Osteocyte (in vitro differentiated cells): Measurements from ENCODE around the gene TMEM63A. TPM values are rescaled to one million over a fixed set of nuclear protein-coding genes. Genes with fewer than 3 reads are reported as not detected.

ENCODE experiments used
- DNase-seq: peaks from one replicate; pipeline ENCODE4 v3.0.0; 2021; ENCODE audit warnings: mixed read lengths; ENCODE audit not compliant: unreplicated experiment; ENCODE audit errors: extremely low spot score
- H3K27ac Mint-ChIP-seq: one replicate; pipeline ENCODE4 v1.8.0; 2021; ENCODE audit warnings: mild to moderate bottlenecking, mixed read lengths; ENCODE audit not compliant: unreplicated experiment
- H3K27me3 Mint-ChIP-seq: one replicate; pipeline ENCODE4 v1.8.0; 2021; ENCODE audit warnings: mixed read lengths; ENCODE audit not compliant: unreplicated experiment
- H3K36me3 Mint-ChIP-seq: one replicate; pipeline ENCODE4 v1.8.0; 2021; ENCODE audit warnings: mixed read lengths; ENCODE audit not compliant: unreplicated experiment
- H3K4me1 Mint-ChIP-seq: one replicate; pipeline ENCODE4 v1.8.0; 2021; ENCODE audit warnings: mixed read lengths; ENCODE audit not compliant: unreplicated experiment
- H3K4me3 Mint-ChIP-seq: one replicate; pipeline ENCODE4 v1.8.0; 2021; ENCODE audit warnings: mild to moderate bottlenecking, moderate library complexity, mixed read lengths; ENCODE audit not compliant: unreplicated experiment
- H3K9me3 Mint-ChIP-seq: one replicate; pipeline ENCODE4 v1.8.0; 2021; ENCODE audit warnings: mixed read lengths; ENCODE audit not compliant: unreplicated experiment
- total RNA-seq: library from RNA; stranded (reverse); gene quantifications from 2 replicates; pipeline ENCODE4 v1.2.1, GENCODE V29; 2021
- TF ChIP-seq, protein P1 (sequence below): fragments of 200-600 bp; sonication (generic); IDR thresholded peaks from 2 replicates; pipeline ENCODE4 v1.5.0; 2021; ENCODE audit warnings: antibody characterized with exemption, mild to moderate bottlenecking, moderate library complexity

The TMEM63A gene
- total RNA-seq, 1 donor from 2014 or later: 54.8 TPM

DNA sequence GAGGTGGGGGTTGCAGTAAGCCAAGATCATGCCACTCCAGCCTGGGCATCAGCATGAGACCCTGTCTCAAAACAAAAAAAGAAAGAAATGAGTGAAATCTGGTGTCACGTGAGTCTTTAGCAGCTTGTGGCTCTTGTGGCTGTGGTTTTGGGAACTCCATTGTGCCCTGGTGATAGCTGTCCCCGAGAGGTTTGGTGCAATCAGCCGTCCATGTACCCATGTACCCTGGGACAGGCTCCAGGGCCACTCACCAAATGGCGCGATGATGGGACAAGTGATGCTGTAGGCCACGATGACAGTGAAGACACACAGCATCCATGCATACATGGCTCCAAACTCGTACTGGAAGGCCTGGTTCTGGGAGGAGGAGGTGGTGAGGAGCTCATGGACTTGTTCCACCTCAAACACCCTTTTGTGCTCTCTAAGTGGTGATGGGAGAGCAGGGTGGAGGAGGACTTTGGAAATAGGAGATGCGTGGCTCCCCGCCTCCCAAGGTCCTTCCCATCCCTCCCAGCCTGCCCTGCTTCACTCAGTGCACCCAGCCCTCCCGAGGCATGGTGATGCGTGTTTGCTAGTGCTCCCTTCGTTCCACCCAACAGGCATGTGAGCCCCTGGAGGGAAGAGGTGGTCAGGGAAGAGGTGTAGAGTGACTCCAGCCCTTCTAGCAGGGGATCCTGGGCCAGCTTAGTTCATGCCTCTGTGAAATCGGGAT is 29.6 kb downstream of the TMEM63A start:
- no peak for DNase-seq
- H3K27me3 Mint-ChIP-seq: no peaks in the 10 kb centered on the region
- TF ChIP-seq, protein P1, sequence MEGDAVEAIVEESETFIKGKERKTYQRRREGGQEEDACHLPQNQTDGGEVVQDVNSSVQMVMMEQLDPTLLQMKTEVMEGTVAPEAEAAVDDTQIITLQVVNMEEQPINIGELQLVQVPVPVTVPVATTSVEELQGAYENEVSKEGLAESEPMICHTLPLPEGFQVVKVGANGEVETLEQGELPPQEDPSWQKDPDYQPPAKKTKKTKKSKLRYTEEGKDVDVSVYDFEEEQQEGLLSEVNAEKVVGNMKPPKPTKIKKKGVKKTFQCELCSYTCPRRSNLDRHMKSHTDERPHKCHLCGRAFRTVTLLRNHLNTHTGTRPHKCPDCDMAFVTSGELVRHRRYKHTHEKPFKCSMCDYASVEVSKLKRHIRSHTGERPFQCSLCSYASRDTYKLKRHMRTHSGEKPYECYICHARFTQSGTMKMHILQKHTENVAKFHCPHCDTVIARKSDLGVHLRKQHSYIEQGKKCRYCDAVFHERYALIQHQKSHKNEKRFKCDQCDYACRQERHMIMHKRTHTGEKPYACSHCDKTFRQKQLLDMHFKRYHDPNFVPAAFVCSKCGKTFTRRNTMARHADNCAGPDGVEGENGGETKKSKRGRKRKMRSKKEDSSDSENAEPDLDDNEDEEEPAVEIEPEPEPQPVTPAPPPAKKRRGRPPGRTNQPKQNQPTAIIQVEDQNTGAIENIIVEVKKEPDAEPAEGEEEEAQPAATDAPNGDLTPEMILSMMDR: no peak
- no peak overlapping the region for H3K4me3 Mint-ChIP-seq
- no peaks in the 10 kb centered on the region for H3K9me3 Mint-ChIP-seq
- peaks cover 24% of the 10 kb centered on the region for H3K36me3 Mint-ChIP-seq
- no peak overlapping the region for H3K27ac Mint-ChIP-seq
- peaks cover 2% of the 10 kb centered on the region for H3K4me1 Mint-ChIP-seq

DNA sequence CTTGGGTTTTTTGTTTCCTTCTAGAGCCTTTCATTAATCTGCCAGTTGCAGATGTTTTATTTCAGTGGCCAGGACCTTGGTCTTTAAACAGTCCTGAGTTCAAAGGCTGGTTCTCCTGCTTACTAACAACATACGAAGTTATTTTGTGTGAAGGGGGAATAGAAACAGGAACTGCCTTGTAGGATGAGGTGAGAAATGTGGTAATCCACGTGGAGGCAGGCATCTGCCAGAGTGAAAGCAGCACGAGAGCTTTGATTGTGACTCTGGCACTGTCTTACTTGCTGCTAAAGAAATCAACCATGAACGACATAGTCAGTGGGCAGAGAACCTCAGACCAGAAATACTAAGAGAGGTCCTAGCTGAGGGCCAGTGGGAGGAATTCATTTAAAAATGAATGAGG is 30.4 kb downstream of the TMEM63A start:
- Mint-ChIP-seq H3K27ac (no peak overlapping the region), H3K4me3 (no peak overlapping the region), H3K36me3 (peaks cover 28% of the 10 kb centered on the region), H3K4me1 (peaks cover 2% of the 10 kb centered on the region), H3K27me3 (no peaks in the 10 kb centered on the region), H3K9me3 (no peaks in the 10 kb centered on the region)
- TF ChIP-seq, protein P1: no peak
- DNase-seq: no peak

DNA sequence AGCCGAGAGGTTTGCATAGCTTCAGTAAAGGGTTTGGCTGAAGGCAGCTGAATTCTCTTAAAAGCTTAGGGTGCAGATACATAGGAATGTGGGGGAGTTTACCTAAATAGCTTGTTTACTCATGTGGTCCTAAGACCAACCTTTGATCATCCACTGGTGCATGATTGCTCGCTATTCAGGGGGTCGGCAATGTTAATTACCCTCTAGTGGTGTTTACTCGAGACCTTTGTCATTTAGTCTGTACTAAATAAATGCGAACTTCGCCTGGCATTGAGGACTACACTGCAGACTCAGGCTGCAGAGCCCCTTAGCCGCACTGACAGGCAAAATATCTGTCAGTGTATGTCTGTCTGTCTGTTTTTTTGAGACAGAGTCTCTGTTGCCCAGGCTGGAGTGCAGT is 31.8 kb downstream of the TMEM63A start:
- peaks cover 5% of the 10 kb centered on the region for H3K4me1 Mint-ChIP-seq
- H3K9me3 Mint-ChIP-seq: no peaks in the 10 kb centered on the region
- no peak for DNase-seq
- peaks cover 17% of the 10 kb centered on the region for H3K36me3 Mint-ChIP-seq
- H3K27me3 Mint-ChIP-seq: no peaks in the 10 kb centered on the region
- TF ChIP-seq, protein P1: no peak
- no peak overlapping the region for H3K4me3 Mint-ChIP-seq
- no peak overlapping the region for H3K27ac Mint-ChIP-seq

DNA sequence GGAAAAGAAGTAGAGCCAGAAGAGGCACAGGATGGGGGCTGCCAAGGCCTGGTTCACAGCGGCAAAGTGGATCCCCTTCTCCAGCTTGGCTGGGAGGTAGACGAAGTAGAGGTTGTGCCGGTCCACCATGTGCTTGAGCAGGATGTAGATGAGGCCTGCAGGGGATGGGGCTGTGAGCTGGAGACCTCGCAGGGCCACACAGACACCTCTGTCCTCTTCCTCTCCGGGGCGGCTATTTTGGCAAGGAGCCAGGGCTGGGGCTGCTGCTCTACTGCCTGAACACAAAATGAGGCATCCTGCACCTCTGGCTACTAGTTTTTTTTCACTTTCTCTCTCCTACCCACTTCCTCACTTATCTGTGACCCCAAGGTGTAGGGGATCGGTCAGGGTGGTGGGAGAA is 32.3 kb downstream of the TMEM63A start:
- Mint-ChIP-seq H3K36me3 (peaks cover 16% of the 10 kb centered on the region), H3K4me1 (peaks cover 5% of the 10 kb centered on the region), H3K9me3 (no peaks in the 10 kb centered on the region), H3K4me3 (no peak overlapping the region), H3K27ac (no peak overlapping the region), H3K27me3 (no peaks in the 10 kb centered on the region)
- TF ChIP-seq, protein P1: no peak
- no peak for DNase-seq

DNA sequence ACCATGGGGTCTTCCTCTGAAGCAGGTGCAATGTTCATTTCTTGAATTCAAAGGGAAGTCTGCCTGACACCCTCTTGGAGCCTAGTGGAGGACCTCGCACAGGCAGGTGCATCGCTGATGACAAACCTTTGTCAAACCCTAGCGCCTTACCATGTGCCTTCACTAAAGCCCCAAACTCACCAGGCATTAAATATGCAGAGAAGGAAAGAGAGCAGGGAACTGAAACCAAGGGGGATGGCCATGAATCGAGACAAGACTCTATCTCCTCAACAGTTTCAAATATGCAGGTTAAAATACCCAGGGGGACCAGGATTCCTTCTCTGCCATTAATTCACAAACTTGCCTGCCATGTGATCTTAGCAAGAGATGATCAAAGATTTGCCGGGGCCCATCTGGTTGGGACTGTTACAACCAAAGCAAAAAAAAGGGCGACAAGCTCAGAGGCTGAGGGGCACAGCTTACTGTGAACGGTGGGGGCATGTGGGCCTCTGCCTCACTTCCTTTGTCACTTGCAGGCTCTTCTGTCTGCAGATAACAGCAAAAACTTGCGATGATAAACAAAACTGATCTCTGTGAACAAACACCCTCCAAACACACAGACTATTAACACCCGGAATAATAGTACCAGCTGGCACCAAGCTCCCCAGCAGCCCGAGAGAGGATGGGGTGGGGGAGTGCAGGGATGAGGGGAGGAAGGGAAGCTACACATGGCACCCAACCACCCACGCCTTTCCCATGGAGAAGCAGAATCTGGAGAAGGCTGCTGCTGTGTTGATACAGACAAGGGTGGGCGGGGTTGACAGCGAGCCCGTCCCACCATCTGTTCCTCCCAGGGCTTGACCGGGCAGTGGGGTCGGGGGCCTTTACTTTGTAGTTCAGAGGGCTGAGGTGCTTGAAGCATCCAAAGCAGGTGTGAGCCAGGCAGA is 33.9 kb downstream of the TMEM63A start:
- H3K4me3 Mint-ChIP-seq: no peak overlapping the region
- TF ChIP-seq, protein P1: no peak
- no peak for DNase-seq
- H3K36me3 Mint-ChIP-seq: peaks cover 7% of the 10 kb centered on the region
- no peaks in the 10 kb centered on the region for H3K27me3 Mint-ChIP-seq
- H3K4me1 Mint-ChIP-seq: peaks cover 5% of the 10 kb centered on the region
- H3K27ac Mint-ChIP-seq: no peak overlapping the region
- H3K9me3 Mint-ChIP-seq: no peaks in the 10 kb centered on the region
